GM12891 (cell line): ENCODE results near the gene FLAD1.

ENCODE experiments used
- DNase-seq: peaks from one replicate; pipeline ENCODE4 v3.0.0; 2011; ENCODE audit warnings: low spot score; ENCODE audit not compliant: insufficient read length
- FAIRE-seq: peaks from 2 replicates; lab custom pipeline; 2011; peaks lifted over from hg19 to GRCh38; lab: Jason Lieb, UNC
- PAX5 ChIP-seq: IDR thresholded peaks from 2 replicates; pipeline ENCODE4 v1.6.1; 2011; ENCODE audit warnings: low read length, moderate library complexity, mild to moderate bottlenecking; ENCODE audit not compliant: insufficient read depth, severe bottlenecking
- POLR2A ChIP-seq: IDR thresholded peaks from 2 replicates; pipeline ENCODE4 v1.6.1; 2011; ENCODE audit warnings: low read depth, low read length, control low read depth
- POLR2AphosphoS5 ChIP-seq: IDR thresholded peaks from 2 replicates; pipeline ENCODE4 v1.6.1; 2011; ENCODE audit warnings: low read depth, low read length, control low read depth
- POU2F2 ChIP-seq: IDR thresholded peaks from 2 replicates; pipeline ENCODE4 v1.6.1; 2011; ENCODE audit warnings: low read depth, mild to moderate bottlenecking, control low read depth, low read length, moderate library complexity
- SPI1 ChIP-seq: IDR thresholded peaks from 2 replicates; pipeline ENCODE4 v1.6.1; 2011; ENCODE audit warnings: low read depth, low read length, control low read depth
- TAF1 ChIP-seq: IDR thresholded peaks from 2 replicates; pipeline ENCODE4 v1.6.1; 2011; ENCODE audit warnings: low read depth, low read length, control low read depth

FLAD1 gene

GRCh38 chr1:154940651-154941194 lies 42.4 kb upstream of the FLAD1 start:
- DNase-seq (no peak), FAIRE-seq (no peak)
- TF ChIP-seq POLR2A = no peak
- TF ChIP-seq POU2F2 = no peak; the same call in 1 of the 2 replicates
- no peak for TF ChIP-seq TAF1
- no peak for TF ChIP-seq SPI1
- TF ChIP-seq PAX5 = no peak
- TF ChIP-seq POLR2AphosphoS5 = no peak

GRCh38 chr1:154941333-154942013 lies 41.7 kb upstream of the FLAD1 start:
- FAIRE-seq (no peak), DNase-seq (no peak)
- TF ChIP-seq TAF1 (no peak), SPI1 (no peak), POLR2AphosphoS5 (no peak), POLR2A (no peak), POU2F2 (no peak; the same call in 1 of the 2 replicates), PAX5 (no peak)

GRCh38 chr1:154943649-154944400 lies 39.3 kb upstream of the FLAD1 start:
- FAIRE-seq (peak; percentile 63), DNase-seq (no peak)
- no peak for TF ChIP-seq POLR2A
- TF ChIP-seq SPI1 = no peak
- TF ChIP-seq POU2F2 = no peak
- TF ChIP-seq PAX5 = no peak
- TF ChIP-seq TAF1 = no peak
- no peak for TF ChIP-seq POLR2AphosphoS5

- FAIRE-seq = no peak
Observed at GRCh38 chr1:154944401-154945159, 38.6 kb upstream of the FLAD1 start.

GRCh38 chr1:154945160-154945961 lies 37.8 kb upstream of the FLAD1 start:
- TF ChIP-seq SPI1 (no peak), POU2F2 (no peak), TAF1 (no peak), POLR2AphosphoS5 (no peak; the same call in 1 of the 2 replicates), POLR2A (no peak), PAX5 (no peak)
- FAIRE-seq (no peak), DNase-seq (no peak)

More at GRCh38 chr1:154944401-154945159, 38.6 kb upstream of the FLAD1 start:
- TF ChIP-seq POLR2A (no peak), POLR2AphosphoS5 (no peak), PAX5 (no peak), POU2F2 (peak; percentile 98), TAF1 (no peak), SPI1 (no peak)
- no peak for DNase-seq

- TF ChIP-seq SPI1 (no peak), PAX5 (no peak), POLR2AphosphoS5 (no peak), POU2F2 (no peak), TAF1 (no peak), POLR2A (no peak)
- FAIRE-seq (no peak), DNase-seq (no peak)
Observed at GRCh38 chr1:154945962-154946850, 36.9 kb upstream of the FLAD1 start.

GRCh38 chr1:154948079-154948478 lies 35.1 kb upstream of the FLAD1 start:
- TF ChIP-seq POLR2AphosphoS5 (no peak), PAX5 (no peak), POU2F2 (no peak), SPI1 (no peak), POLR2A (no peak), TAF1 (no peak)
- DNase-seq (no peak), FAIRE-seq (no peak)
